GM12864 (cell line): Measurements from ENCODE around the gene USP48.
A peak's percentile ranks its signal among the peaks of the same experiment; 100 is the strongest.
"Not testable (repeated sequence)": the region's sequence is repeated elsewhere in the genome, so short reads cannot be mapped to it uniquely, and the experiment has no call there.

Source experiments
- DNase-seq: peaks from one replicate; pipeline ENCODE4 v3.0.0-alpha.2; 2011; ENCODE audit warnings: low read depth
- H3K4me3 ChIP-seq: 2 replicates; pipeline ENCODE4 v1.5.1; 2011; ENCODE audit warnings: mild to moderate bottlenecking, low read depth, low read length, control low read depth
- CTCF ChIP-seq: IDR thresholded peaks from 2 replicates; pipeline ENCODE4 v1.5.1; 2011; ENCODE audit warnings: low read depth, mild to moderate bottlenecking, moderate library complexity, low read length, control low read depth, inconsistent platforms; ENCODE audit errors: missing control alignments

Gene USP48

GRCh38 chr1:21779613-21780521 is 3.1 kb downstream of the USP48 start:
- TF ChIP-seq CTCF: no peak
- peak overlapping the region; percentile 90 for H3K4me3 ChIP-seq
- DNase-seq: peak; percentile 94

DNA sequence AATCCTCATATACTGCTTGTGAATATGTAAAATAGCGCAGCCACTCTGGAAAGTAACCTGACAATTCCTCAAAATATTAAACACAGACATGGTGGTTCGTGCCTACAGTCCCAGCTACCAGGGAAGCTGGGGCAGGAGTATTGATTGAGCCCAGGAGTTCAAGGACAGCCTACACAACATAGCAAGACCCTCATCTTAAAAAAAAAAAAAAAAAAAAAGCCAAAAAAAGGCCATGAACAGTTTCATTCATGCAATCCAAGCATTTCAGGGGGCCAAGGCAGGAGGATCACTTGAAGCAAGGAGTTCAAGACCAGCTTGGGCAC is 4.6 kb downstream of the USP48 start:
- no peak for DNase-seq
- TF ChIP-seq CTCF: no peak
- H3K4me3 ChIP-seq: no peak overlapping the region

GRCh38 chr1:21776925-21777324 is 6.0 kb downstream of the USP48 start:
- DNase-seq, H3K4me3 ChIP-seq: not testable (repeated sequence)

- TF ChIP-seq CTCF: no peak
- no peak for DNase-seq
- no peak overlapping the region for H3K4me3 ChIP-seq
Observed at GRCh38 chr1:21775985-21776562, 6.9 kb downstream of the USP48 start.

DNA sequence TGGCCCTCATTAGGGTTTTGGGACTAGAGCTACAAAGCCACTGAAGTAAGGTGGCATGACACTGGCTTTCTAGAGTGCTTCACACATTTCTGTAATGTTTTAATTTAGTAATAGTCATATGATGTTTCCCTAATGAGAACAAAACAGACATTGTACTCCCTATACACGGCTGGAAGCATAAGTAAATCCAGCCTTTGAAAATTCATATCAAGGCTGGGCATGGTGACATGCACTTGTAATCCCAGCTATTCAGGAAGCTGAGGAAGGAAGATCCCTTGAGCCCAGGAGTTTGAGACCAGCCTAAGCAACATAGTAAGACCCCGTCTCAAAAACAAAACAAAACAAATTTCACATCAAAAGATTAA is 7.4 kb downstream of the USP48 start:
- no peak for TF ChIP-seq CTCF
- no peak for DNase-seq
- no peak overlapping the region for H3K4me3 ChIP-seq

- DNase-seq: no peak
- no peak overlapping the region for H3K4me3 ChIP-seq
- TF ChIP-seq CTCF: no peak
Observed at GRCh38 chr1:21774835-21775549, 8.0 kb downstream of the USP48 start.

DNA sequence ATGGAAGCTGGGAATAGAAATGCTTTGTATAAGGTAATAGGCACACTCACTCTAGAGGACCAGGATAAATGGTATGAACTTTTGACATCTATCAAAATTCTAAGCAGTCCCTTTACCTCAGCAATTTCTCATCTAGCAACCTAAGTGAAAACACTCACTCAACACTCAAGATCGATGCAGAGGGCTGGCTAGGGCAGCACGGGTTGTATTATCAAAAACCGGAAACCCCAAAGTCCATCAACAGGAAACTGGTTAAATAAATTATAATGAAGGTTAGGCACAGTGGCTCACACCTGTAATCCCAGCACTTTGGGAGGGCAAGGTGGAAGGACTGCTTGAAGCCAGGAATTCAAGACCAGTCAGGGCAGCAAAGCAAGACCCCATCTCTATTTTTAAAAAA is 9.4 kb downstream of the USP48 start:
- DNase-seq: no peak
- no peak for TF ChIP-seq CTCF
- H3K4me3 ChIP-seq: no peak overlapping the region

- H3K4me3 ChIP-seq: not testable (repeated sequence)
Observed at GRCh38 chr1:21771672-21772071, 11.3 kb downstream of the USP48 start.

DNA sequence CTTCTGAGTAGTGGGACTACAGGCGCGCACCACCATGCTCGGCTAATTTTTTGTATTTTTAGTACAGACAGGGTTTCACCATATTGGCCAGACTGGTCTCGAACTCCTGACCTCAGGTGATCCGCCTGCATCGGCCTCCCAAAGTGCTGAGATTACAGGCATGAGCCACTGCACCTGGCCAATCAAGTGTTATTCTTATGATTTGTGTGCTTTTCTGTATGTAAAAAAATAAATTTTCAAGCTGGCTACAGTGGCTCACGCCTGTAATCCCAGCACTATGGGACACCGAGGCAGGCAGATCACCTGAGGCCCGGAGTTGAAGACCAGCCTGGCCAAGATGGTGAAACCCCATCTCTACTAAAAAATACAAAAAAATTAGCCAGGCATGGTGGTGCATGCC is 12.3 kb downstream of the USP48 start:
- H3K4me3 ChIP-seq, DNase-seq: not testable (repeated sequence)

More at GRCh38 chr1:21771672-21772071, 11.3 kb downstream of the USP48 start:
- not testable (repeated sequence) for DNase-seq
